ENCODE results near the gene CPNE8.

The CPNE8 gene

DNA sequence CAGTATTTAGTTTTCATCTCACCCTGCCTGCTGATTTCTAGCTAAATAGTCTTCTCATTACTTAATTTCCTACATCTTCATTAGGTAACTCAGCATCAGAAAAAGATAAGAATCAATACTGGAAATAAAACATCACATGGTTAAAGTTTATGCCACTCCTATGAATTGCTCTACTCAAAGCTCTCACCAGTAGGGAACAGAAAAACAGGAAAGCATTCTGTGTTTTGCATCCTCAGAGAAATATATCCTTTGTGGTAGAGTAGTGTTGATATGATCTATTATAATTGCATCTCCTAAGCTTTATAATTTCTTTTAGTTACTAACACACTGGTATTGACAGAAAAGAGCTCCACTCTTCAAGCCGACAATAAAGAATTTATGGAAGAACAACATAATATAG, 9.9 kb downstream of the CPNE8 start:
- no peak for DNase-seq (ENCODE audit: low read depth, low spot score)

DNA sequence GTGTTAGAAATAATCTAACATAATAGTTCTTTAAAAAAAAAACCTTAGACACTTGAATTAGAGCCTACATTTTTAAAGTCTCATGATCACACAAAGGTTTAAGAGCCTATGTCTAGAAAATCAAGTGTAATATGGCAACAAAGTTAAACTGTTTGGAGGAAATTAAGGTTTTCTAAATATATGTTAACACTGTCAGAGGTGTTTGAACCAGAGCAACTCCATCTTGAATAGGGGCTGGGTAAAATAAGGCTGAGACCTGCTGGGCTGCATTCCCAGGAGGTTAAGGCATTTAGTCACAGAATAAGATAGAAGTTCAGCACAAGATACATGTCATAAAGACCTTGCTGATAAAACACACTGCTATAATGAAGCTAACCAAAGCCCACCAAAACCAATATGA, 12.4 kb downstream of the CPNE8 start:
- no peak for DNase-seq (ENCODE audit: low read depth, low spot score)

GRCh38 chr12:38892087-38892786, 13.2 kb downstream of the CPNE8 start:
- no peak for DNase-seq (ENCODE audit: low read depth, low spot score)

GRCh38 chr12:38890102-38890855, 15.1 kb downstream of the CPNE8 start:
- no peak for DNase-seq (ENCODE audit: low read depth, low spot score)

DNA sequence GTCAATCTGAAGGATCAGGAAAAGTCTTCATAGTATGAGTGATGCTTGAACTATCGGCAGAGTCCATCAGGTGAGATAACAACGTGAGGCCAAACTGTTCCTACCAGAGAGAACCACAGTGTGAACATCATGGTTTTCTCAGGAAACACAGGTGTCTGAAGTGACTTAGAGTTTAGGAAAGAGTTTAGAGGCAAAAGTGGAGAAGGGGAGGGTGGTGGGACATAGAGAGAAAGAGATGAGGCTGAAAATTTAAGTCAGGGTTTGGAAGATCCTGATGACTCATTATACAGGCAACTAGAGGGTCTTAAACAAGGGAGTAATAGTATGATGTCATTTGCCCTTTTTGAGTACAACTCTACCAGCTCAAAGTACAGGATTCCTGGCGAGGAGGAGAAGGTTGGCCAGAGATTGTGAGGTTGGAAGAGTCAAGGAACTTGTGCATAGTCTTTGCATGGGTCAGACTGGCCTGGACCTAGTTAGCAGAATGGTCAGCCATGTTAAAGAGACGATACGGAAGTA, 16.0 kb downstream of the CPNE8 start:
- DNase-seq (ENCODE audit: low read depth, low spot score), result no peak

DNA sequence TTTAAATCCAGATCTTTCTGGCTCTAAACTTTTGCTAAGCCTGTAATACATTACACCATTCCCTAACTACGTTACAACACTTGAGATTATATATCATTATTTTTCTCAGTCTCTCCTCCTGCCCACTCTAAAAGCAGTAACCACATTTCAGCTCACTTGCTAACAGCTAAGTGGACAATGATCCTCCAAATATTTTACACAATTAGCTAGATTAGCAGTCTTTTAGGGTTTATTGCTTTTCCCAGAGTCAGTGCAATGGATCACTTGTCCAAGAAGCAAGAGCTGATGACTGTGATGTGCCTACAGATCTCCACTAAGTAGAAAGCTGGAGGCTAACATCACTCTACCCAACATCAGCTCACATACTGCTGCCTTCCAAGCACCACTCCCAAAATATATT, 17.6 kb downstream of the CPNE8 start:
- no peak for DNase-seq (ENCODE audit: low read depth, low spot score)

GRCh38 chr12:38886931-38887330, 18.5 kb downstream of the CPNE8 start:
- no peak for DNase-seq (ENCODE audit: low read depth, low spot score)

DNA sequence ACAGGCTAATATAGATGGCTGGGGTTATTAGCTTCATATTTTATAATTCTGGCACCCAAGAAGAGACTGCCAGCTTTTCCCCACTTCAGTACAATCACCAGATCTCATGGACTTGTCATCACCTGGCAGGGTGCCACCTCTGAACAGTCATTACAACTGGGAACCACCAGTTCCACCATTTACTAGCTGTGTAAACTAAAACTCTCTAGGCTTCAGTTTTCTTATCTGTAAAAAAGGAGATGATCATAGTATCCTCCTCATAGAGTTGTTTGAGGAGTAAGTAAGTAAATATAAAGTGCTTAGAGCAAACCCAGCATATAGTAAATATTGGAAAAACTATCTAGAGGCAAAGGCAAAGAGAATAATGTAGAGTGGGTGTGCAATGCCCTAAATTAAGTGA, 19.3 kb downstream of the CPNE8 start:
- no peak for DNase-seq (ENCODE audit: low read depth, low spot score)

GRCh38 chr12:38884666-38885065, 20.7 kb downstream of the CPNE8 start:
- DNase-seq (ENCODE audit: low read depth, low spot score), result no peak

GRCh38 chr12:38883629-38884134, 21.7 kb downstream of the CPNE8 start:
- DNase-seq (ENCODE audit: low read depth, low spot score), result no peak

GRCh38 chr12:38880288-38880687, 25.1 kb downstream of the CPNE8 start:
- no peak for DNase-seq (ENCODE audit: low read depth, low spot score)

GRCh38 chr12:38878986-38879385, 26.4 kb downstream of the CPNE8 start:
- DNase-seq (ENCODE audit: low read depth, low spot score), result no peak

GRCh38 chr12:38878333-38878705, 27.1 kb downstream of the CPNE8 start:
- DNase-seq (ENCODE audit: low read depth, low spot score), result no peak

- DNase-seq (ENCODE audit: low read depth, low spot score), result no peak
These were observed 29.7 kb downstream of the CPNE8 start for GRCh38 chr12:38875586-38876228.

DNA sequence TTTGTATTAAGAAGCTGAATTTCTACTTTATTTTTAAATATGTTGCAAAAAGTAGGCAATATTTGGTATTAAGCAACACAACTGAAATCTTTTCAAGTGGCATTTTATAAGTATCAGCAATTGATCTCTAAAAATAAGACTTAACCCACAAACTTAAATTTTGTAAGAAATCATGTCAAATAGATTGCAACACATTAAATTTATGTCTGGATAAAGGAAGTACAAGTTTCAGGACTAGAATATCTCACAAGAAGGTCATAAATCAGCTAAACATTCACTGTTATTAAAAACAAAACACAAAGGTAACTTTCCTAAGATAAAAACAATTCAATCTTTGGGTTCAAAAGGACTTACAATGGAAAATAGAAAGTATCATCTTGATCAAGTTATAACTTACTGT, 32.8 kb downstream of the CPNE8 start:
- no peak for DNase-seq (ENCODE audit: low read depth, low spot score)

GRCh38 chr12:38872156-38872555, 33.2 kb downstream of the CPNE8 start:
- no peak for DNase-seq (ENCODE audit: low read depth, low spot score)

GRCh38 chr12:38869036-38869435, 36.4 kb downstream of the CPNE8 start:
- no peak for DNase-seq (ENCODE audit: low read depth, low spot score)

- DNase-seq (ENCODE audit: low read depth, low spot score), result no peak
These were observed 54.9 kb downstream of the CPNE8 start for GRCh38 chr12:38850461-38850860.

DNA sequence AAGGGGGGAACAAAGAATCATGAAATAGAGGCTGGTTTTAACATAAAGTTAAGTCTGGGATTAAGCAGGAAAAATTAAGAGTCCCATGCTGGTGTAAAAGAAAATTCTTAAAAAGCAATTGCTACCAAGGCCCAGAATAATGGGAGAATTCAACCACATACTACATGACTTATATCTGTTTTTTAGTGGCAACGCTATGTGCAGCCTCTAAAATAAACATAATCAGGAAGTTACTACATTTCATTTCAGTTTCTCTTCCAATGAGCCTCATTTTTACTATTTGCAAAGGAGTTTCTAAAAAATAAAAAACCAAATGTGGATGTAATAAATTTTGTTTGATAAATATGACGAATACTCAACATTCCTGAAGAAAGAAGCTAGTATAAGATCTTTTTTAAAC, 58.1 kb downstream of the CPNE8 start:
- DNase-seq (ENCODE audit: low read depth, low spot score), result no peak

GRCh38 chr12:38844267-38844666, 61.1 kb downstream of the CPNE8 start:
- no peak for DNase-seq (ENCODE audit: low read depth, low spot score)

GRCh38 chr12:38838056-38838850, 67.1 kb downstream of the CPNE8 start:
- DNase-seq (ENCODE audit: low read depth, low spot score), result no peak

GRCh38 chr12:38831715-38832114, 73.7 kb downstream of the CPNE8 start:
- no peak for DNase-seq (ENCODE audit: low read depth, low spot score)
